Heart left ventricle (tissue), 13 donors: Measurements from ENCODE around the gene OS9.

Experiments used
- POLR2A ChIP-seq, 2 donors: fragments of 450-650 bp; IDR thresholded peaks; one replicate each; pipeline ENCODE4 v1.6.1; 2017; ENCODE audit warnings: antibody characterized with exemption in 2 of 2, mild to moderate bottlenecking in 2 of 2, moderate library complexity in 2 of 2
- TF ChIP-seq, protein P1 (sequence below), 12 donors: fragments of 200-600 bp; sonication (generic) in 4 of 12; IDR thresholded peaks; one replicate each; pipeline versions ENCODE4 v1.5.0 to v1.8.0; 2018 to 2022; ENCODE audit warnings: antibody characterized with exemption in 12 of 12, mild to moderate bottlenecking in 5 of 12
- donor health status: ischemic (EF 13 %, LVEDD 7.1; RV severe dilation, severe dysfunction).
- donor health status: DM: no; HTN: yes; CAD: no.
- donor health status: DM: no; HTN: no; CAD: no.
- donor health status: ischemic (EF 25% LVEDD 6.9; RV normal size, moderate dysfunction).
- donor health status: ischemic (EF 25% LVEDD 5.7; RV mildly dilated, moderate dysfunction).
- donor health status: ischemic (EF 35%, LVEDD 5.7; RV mildly dilated, moderate dysfunction).
- donor health status: nonischemic (EF 11% LVEDD 7.7; RV severe dilation, severe dysfunction).
- donor health status: DM: yes; HTN: yes; CAD: no.
- donor health status: PGD.
- donor health status: ischemic (EF 29% LVEDD 5.4; RV normal size, mild dysfunction).
- donor health status: nonischemic (EF 23%, LVEDD 6.1; RV moderate dilation, normal function).

GRCh38 chr12:57725851-57726150 lies 31.9 kb downstream of the OS9 start:
- TF ChIP-seq, protein P1, sequence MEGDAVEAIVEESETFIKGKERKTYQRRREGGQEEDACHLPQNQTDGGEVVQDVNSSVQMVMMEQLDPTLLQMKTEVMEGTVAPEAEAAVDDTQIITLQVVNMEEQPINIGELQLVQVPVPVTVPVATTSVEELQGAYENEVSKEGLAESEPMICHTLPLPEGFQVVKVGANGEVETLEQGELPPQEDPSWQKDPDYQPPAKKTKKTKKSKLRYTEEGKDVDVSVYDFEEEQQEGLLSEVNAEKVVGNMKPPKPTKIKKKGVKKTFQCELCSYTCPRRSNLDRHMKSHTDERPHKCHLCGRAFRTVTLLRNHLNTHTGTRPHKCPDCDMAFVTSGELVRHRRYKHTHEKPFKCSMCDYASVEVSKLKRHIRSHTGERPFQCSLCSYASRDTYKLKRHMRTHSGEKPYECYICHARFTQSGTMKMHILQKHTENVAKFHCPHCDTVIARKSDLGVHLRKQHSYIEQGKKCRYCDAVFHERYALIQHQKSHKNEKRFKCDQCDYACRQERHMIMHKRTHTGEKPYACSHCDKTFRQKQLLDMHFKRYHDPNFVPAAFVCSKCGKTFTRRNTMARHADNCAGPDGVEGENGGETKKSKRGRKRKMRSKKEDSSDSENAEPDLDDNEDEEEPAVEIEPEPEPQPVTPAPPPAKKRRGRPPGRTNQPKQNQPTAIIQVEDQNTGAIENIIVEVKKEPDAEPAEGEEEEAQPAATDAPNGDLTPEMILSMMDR (IDR thresholded peaks at IDR 0.05), result no peak
- no peak for TF ChIP-seq POLR2A (IDR thresholded peaks at IDR 0.05)
